Gastroesophageal sphincter (tissue), 4 donors: ENCODE measurements around the gene RBP3. TPM values are rescaled to one million over a fixed set of nuclear protein-coding genes. Genes with fewer than 3 reads are reported as not detected.

Experiments
- ATAC-seq: fragments of 150-250 bp; one replicate; pipeline ENCODE4 v1.9.1; 2016; ENCODE audit warnings: mild to moderate bottlenecking, moderate library complexity
- H3K27ac ChIP-seq, 4 donors: fragments of 200-600 bp; sonication (generic) in 3 of 4; 1 replicate in 3 of 4; 2 replicates in 1 of 4; pipeline ENCODE4 v1.5.1; 2016 to 2019
- H3K27me3 ChIP-seq: fragments of 200-600 bp; sonication (generic); one replicate; pipeline ENCODE4 v1.5.1; 2019
- H3K36me3 ChIP-seq, 2 donors: fragments of 200-600 bp; sonication (generic); one replicate each; pipeline ENCODE4 v1.5.1; 2019; ENCODE audit warnings: control low read depth in 1 of 2
- H3K4me1 ChIP-seq, 3 donors: fragments of 200-600 bp; sonication (generic); 1 replicate in 2 of 3; 2 replicates in 1 of 3; pipeline ENCODE4 v1.5.1; 2016 to 2019; ENCODE audit warnings: control low read depth in 2 of 3
- H3K4me3 ChIP-seq, 2 donors: fragments of 200-600 bp; sonication (generic); one replicate each; pipeline ENCODE4 v1.5.1; 2019; ENCODE audit warnings: mild to moderate bottlenecking in 1 of 2, moderate library complexity in 1 of 2
- H3K9me3 ChIP-seq, 3 donors: fragments of 200-600 bp; sonication (generic); one replicate each; pipeline ENCODE4 v1.5.1; 2017 to 2019; ENCODE audit warnings: control low read depth in 2 of 3
- EP300 ChIP-seq: sonication (generic); formaldehyde crosslinking; IDR thresholded peaks from one replicate; pipeline ENCODE4 v1.6.1; 2017; ENCODE audit warnings: antibody characterized with exemption, mild to moderate bottlenecking
- POLR2A ChIP-seq, 2 donors: fragments of 450-650 bp; IDR thresholded peaks; one replicate each; pipeline ENCODE4 v1.6.1; 2017; ENCODE audit warnings: antibody characterized with exemption in 2 of 2, mild to moderate bottlenecking in 2 of 2, moderate library complexity in 1 of 2
- POLR2AphosphoS5 ChIP-seq: sonication (generic); formaldehyde crosslinking; IDR thresholded peaks from one replicate; pipeline ENCODE4 v1.6.1; 2017; ENCODE audit warnings: antibody characterized with exemption
- WGBS, 2 donors: methylation state at CpG; one replicate each; pipeline ENCODE4 v1.1.5; 2018; ENCODE audit warnings: low coverage in 1 of 2; 5-methylcytosine and 5-hydroxymethylcytosine counted together
- total RNA-seq, 4 donors: library from RNA; depleted of rRNA; stranded (reverse); fragments of >200 nt; gene quantifications; one replicate each; pipeline ENCODE4 v1.1.0, GENCODE V29; 2016
- TF ChIP-seq, protein P1 (sequence below), 4 experiments: fragments of 200-600 bp in 2 of 4; fragments of 450-650 bp in 2 of 4; sonication (generic) in 1 of 4; IDR thresholded peaks; one replicate each; pipeline ENCODE4 v1.5.1; 2017 to 2019; ENCODE audit warnings: antibody characterized with exemption in 4 of 4, mild to moderate bottlenecking in 2 of 4, moderate library complexity in 2 of 4

RBP3 gene
- total RNA-seq, 4 donors from 2014 or later = not detected

DNA sequence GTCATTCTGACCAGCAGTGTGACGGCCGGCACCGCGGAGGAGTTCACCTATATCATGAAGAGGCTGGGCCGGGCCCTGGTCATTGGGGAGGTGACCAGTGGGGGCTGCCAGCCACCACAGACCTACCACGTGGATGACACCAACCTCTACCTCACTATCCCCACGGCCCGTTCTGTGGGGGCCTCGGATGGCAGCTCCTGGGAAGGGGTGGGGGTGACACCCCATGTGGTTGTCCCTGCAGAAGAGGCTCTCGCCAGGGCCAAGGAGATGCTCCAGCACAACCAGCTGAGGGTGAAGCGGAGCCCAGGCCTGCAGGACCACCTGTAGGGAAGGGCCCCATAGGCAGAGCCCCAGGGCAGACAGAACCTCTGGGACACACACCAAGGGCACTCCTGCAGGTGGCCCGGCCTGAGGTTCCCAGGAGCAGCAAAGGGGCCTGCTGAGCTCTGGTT lies 9.0 kb downstream of the RBP3 start:
- H3K4me3 ChIP-seq = no peak overlapping the region
- WGBS, 2 donors = 80 to 100% methylated on average over 1 of the region's 12 CpGs
- no peaks in the 10 kb centered on the region for H3K36me3 ChIP-seq
- H3K4me1 ChIP-seq = no peaks in the 10 kb centered on the region
- TF ChIP-seq POLR2A (IDR thresholded peaks at IDR 0.05) (no peak), POLR2AphosphoS5 (no peak)
- no peaks in the 10 kb centered on the region for H3K27me3 ChIP-seq
- no peaks in the 10 kb centered on the region for H3K9me3 ChIP-seq
- no peak overlapping the region for H3K27ac ChIP-seq
- ATAC-seq = no peak

GRCh38 chr10:47357911-47358310 lies 9.7 kb downstream of the RBP3 start:
- TF ChIP-seq, protein P1, sequence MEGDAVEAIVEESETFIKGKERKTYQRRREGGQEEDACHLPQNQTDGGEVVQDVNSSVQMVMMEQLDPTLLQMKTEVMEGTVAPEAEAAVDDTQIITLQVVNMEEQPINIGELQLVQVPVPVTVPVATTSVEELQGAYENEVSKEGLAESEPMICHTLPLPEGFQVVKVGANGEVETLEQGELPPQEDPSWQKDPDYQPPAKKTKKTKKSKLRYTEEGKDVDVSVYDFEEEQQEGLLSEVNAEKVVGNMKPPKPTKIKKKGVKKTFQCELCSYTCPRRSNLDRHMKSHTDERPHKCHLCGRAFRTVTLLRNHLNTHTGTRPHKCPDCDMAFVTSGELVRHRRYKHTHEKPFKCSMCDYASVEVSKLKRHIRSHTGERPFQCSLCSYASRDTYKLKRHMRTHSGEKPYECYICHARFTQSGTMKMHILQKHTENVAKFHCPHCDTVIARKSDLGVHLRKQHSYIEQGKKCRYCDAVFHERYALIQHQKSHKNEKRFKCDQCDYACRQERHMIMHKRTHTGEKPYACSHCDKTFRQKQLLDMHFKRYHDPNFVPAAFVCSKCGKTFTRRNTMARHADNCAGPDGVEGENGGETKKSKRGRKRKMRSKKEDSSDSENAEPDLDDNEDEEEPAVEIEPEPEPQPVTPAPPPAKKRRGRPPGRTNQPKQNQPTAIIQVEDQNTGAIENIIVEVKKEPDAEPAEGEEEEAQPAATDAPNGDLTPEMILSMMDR (IDR thresholded peaks at IDR 0.05) = no peak
- TF ChIP-seq EP300 (no peak), POLR2AphosphoS5 (no peak), POLR2A (IDR thresholded peaks at IDR 0.05) (no peak)
- no peaks in the 10 kb centered on the region for H3K36me3 ChIP-seq
- no peak for ATAC-seq
- H3K4me3 ChIP-seq = no peak overlapping the region
- H3K27me3 ChIP-seq = no peaks in the 10 kb centered on the region
- no peaks in the 10 kb centered on the region for H3K9me3 ChIP-seq
- H3K4me1 ChIP-seq = no peaks in the 10 kb centered on the region
- no peak overlapping the region for H3K27ac ChIP-seq
- 70 to 86% methylated on average over 1 to 2 of the region's 3 CpGs for WGBS, 2 donors

DNA sequence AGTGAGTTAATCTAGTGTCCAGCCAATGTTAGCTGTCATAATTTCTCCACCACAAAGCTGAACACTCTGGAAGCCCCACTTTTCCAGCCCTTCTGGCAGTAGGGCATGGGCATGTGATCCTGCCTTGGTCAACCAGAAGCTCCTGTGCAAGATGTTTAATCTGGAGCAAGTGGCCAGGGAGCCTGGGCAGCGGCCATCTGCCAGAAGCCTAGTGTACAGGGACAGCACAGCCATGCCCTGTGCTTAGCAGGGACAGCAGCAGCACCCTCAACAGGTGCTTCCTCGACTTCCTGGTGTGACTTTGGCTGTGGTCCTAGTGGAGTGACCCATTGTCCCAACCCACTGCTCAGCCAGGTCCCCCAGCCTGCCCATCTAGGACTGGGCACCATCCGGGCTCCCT lies 10.3 kb downstream of the RBP3 start:
- H3K27me3 ChIP-seq = no peaks in the 10 kb centered on the region
- no peaks in the 10 kb centered on the region for H3K9me3 ChIP-seq
- H3K4me3 ChIP-seq = no peak overlapping the region
- H3K4me1 ChIP-seq = no peaks in the 10 kb centered on the region
- H3K27ac ChIP-seq = no peak overlapping the region
- WGBS, 2 donors = no CpG with 5 or more reads among the region's 3 CpGs
- peak; percentile 35 for ATAC-seq
- TF ChIP-seq EP300 (no peak), POLR2A (IDR thresholded peaks at IDR 0.05) (no peak), POLR2AphosphoS5 (no peak)
- TF ChIP-seq, protein P1 (IDR thresholded peaks at IDR 0.05) = no peak
- H3K36me3 ChIP-seq = no peaks in the 10 kb centered on the region

DNA sequence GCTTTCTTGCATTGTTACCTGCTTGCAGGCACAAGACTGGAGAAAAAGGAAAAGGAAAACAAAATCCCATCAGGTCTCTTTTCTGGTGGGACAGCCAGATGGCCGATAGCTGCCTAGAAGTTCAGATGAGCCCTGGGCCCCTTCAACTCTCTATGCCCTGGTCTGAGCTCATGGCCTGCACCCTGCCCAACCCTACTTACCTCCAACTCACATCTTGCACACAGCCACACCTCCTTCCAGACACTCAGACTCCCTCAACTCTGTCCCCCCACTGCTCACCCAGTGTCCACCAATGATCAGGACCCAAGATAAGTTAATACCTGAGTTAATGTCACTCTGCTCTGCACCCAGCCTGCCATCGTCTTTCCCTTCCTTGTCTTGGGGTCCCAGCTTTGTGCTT lies 10.9 kb downstream of the RBP3 start:
- TF ChIP-seq EP300 = no peak
- 92 to 94% methylated on average over 2 of the region's 2 CpGs for WGBS, 2 donors
- Histone ChIP-seq H3K9me3 (no peaks in the 10 kb centered on the region), H3K27ac (no peak overlapping the region), H3K4me3 (no peak overlapping the region), H3K4me1 (no peaks in the 10 kb centered on the region), H3K36me3 (no peaks in the 10 kb centered on the region), H3K27me3 (no peaks in the 10 kb centered on the region)
- no peak for ATAC-seq

GRCh38 chr10:47359626-47360418 lies 11.7 kb downstream of the RBP3 start:
- TF ChIP-seq POLR2AphosphoS5 (no peak), EP300 (no peak), POLR2A (IDR thresholded peaks at IDR 0.05) (no peak)
- TF ChIP-seq, protein P1 (IDR thresholded peaks at IDR 0.05) = no peak
- H3K4me1 ChIP-seq = no peaks in the 10 kb centered on the region
- no peak for ATAC-seq
- no peaks in the 10 kb centered on the region for H3K9me3 ChIP-seq
- no peaks in the 10 kb centered on the region for H3K27me3 ChIP-seq
- H3K4me3 ChIP-seq = no peak overlapping the region
- no peaks in the 10 kb centered on the region for H3K36me3 ChIP-seq
- WGBS, 2 donors = 100% methylated on average over 1 of the region's 4 CpGs; no CpG with 5 or more reads in 1 of the 2 donors
- H3K27ac ChIP-seq = no peak overlapping the region

DNA sequence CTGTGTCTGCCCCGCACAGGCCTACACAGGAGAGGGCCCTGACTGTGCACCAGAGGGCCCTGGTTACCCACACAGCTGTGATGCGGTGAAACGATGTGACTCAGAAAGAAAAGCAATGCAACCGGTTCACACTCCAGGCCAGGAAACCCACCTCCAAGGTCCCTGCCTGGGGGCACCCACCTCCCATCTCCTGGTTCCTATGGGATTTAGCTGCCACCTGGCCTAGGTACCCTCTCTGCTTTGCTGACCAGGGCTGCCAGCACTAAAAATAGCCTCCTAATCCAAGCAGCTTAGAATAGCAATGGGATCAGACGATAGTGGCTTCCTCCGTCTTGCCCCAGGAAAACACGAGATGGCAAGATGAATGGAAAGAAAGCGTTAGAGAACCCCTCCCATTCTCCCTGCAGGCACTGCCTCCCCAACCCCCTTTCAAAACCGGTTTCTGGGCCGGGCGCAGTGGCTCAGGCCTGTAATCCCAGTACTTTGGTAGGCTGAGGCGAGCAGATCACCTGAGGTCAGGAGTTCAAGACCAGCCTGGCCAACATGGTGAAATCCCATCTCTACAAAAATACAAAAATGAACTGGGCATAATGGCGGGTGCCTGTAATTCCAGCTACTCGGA lies 12.4 kb downstream of the RBP3 start:
- H3K4me3 ChIP-seq = no peak overlapping the region
- H3K4me1 ChIP-seq = no peaks in the 10 kb centered on the region
- H3K27ac ChIP-seq = no peak overlapping the region
- 74 to 100% methylated on average over 1 to 8 of the region's 14 CpGs for WGBS, 2 donors
- H3K36me3 ChIP-seq = no peaks in the 10 kb centered on the region
- TF ChIP-seq, protein P1 (IDR thresholded peaks at IDR 0.05) = no peak
- TF ChIP-seq POLR2A (IDR thresholded peaks at IDR 0.05) = no peak
- TF ChIP-seq POLR2AphosphoS5 = no peak
- no peak for TF ChIP-seq EP300
- H3K9me3 ChIP-seq = no peaks in the 10 kb centered on the region
- no peaks in the 10 kb centered on the region for H3K27me3 ChIP-seq
- no peak for ATAC-seq
